K562 (cell line): Measurements from ENCODE around the gene STAB1. TPM values are rescaled to one million over a fixed set of nuclear protein-coding genes. Genes with fewer than 3 reads are reported as not detected.
A peak's percentile ranks its signal among the peaks of the same experiment; 100 is the strongest.

Experiments used
- ATAC-seq: fragments of 200-7000 bp; cut with Tn5 transposase; 3 replicates; pipeline ENCODE4 v1.9.1; 2020; ENCODE audit warnings: moderate library complexity
- BruUV-seq: library from RNA; stranded (reverse); fragments of 400-500 nt; replicated peaks from 2 replicates; lab custom pipeline; 2021; lab: Mats Ljungman, UMichigan
- CTCF ChIA-PET: fragments of 300-600 bp; formaldehyde crosslinking; extraction: SDS; loops from one replicate; lab custom pipeline; 2021; ENCODE audit warnings: low intra/inter-chr PET ratio; lab: Yijun Ruan, JAX
- POLR2A ChIA-PET: fragments of 300-600, 350-650 bp; sonication (Branson Sonifier 250); formaldehyde crosslinking; extraction: SDS; loops from one replicate; lab custom pipeline; 2021; ENCODE audit warnings: antibody characterized with exemption, inconsistent platforms; lab: Yijun Ruan, JAX
- DNase-seq, 4 experiments: peaks; one replicate each; pipeline versions ENCODE4 v3.0.0 to v3.0.0-alpha.2; 2011 to 2018; ENCODE audit warnings: low spot score in 3 of 4, mixed read lengths in 3 of 4; ENCODE audit errors: extremely low read depth in 1 of 4
- FAIRE-seq: peaks from 2 replicates; lab custom pipeline; 2011; peaks lifted over from hg19 to GRCh38; lab: Jason Lieb, UNC
- H2AFZ ChIP-seq: 2 replicates; pipeline ENCODE4 v1.6.0; 2011; ENCODE audit warnings: low read depth, low read length, control low read depth, inconsistent platforms
- H3K27ac ChIP-seq: fragments of 200-600 bp; 3 replicates; pipeline ENCODE4 v1.8.0; 2011; ENCODE audit warnings: low read depth, mild to moderate bottlenecking, control low read depth, inconsistent platforms, low read length, moderate library complexity, mixed read lengths; ENCODE audit errors: extremely low read depth
- H3K27me3 ChIP-seq, 2 experiments: fragments of 300-600 bp in 1 of 2; 2 replicates in 1 of 2; 3 replicates in 1 of 2; pipeline versions ENCODE4 v1.6.0 to v1.8.0; 2011; ENCODE audit warnings: inconsistent platforms in 2 of 2, low read length in 2 of 2, mild to moderate bottlenecking in 1 of 2, mixed read lengths in 1 of 2, moderate library complexity in 1 of 2; ENCODE audit not compliant: control insufficient read depth in 2 of 2, insufficient read depth in 2 of 2
- H3K36me3 ChIP-seq: fragments of 300-600 bp; 3 replicates; pipeline ENCODE4 v1.8.0; 2011; ENCODE audit warnings: mild to moderate bottlenecking, low read length, inconsistent platforms; ENCODE audit not compliant: control insufficient read depth, insufficient read depth
- H3K4me1 ChIP-seq, 2 experiments: fragments of 200-600 bp in 1 of 2; replicated peaks in 1 of 2; 2 replicates in 1 of 2; 3 replicates in 1 of 2; pipeline versions ENCODE4 v1.5.1 to v1.8.0; 2011; ENCODE audit warnings: inconsistent platforms in 2 of 2, low read length in 2 of 2, mild to moderate bottlenecking in 1 of 2, mixed read lengths in 1 of 2, moderate library complexity in 1 of 2; ENCODE audit not compliant: control insufficient read depth in 2 of 2, insufficient read depth in 2 of 2
- H3K4me2 ChIP-seq: 2 replicates; pipeline ENCODE4 v1.6.1; 2011; ENCODE audit warnings: low read length, control low read depth, inconsistent platforms, mixed read lengths; ENCODE audit not compliant: insufficient read depth
- H3K4me3 ChIP-seq: fragments of 200-600 bp; sonication (generic), shearing (Covaris generic); 2 replicates; pipeline ENCODE4 v1.5.1; 2016; ENCODE audit warnings: control low read depth, inconsistent platforms
- H3K79me2 ChIP-seq: fragments of 200-600 bp; 3 replicates; pipeline ENCODE4 v1.8.0; 2011; ENCODE audit warnings: low read length, inconsistent platforms; ENCODE audit not compliant: control insufficient read depth, insufficient read depth
- H3K9ac ChIP-seq, 2 experiments: 2 replicates each; pipeline versions ENCODE4 v1.6.0 to v1.6.1; 2011; ENCODE audit warnings: low read depth in 2 of 2, low read length in 2 of 2, control low read depth in 1 of 2, inconsistent platforms in 1 of 2, mild to moderate bottlenecking in 1 of 2, mixed read lengths in 1 of 2; ENCODE audit not compliant: insufficient read depth in 1 of 2
- H3K9me1 ChIP-seq: one replicate; pipeline ENCODE4 v1.6.0; 2011; ENCODE audit warnings: inconsistent platforms, mild to moderate bottlenecking, low read length, moderate library complexity; ENCODE audit not compliant: control insufficient read depth, insufficient read depth
- H3K9me3 ChIP-seq: replicated peaks from 2 replicates; pipeline ENCODE4 v1.5.1; 2011; ENCODE audit warnings: low read depth, low read length, inconsistent platforms; ENCODE audit not compliant: control insufficient read depth, insufficient read depth
- H4K20me1 ChIP-seq: replicated peaks from 2 replicates; pipeline ENCODE4 v1.6.1; 2011; ENCODE audit warnings: low read length, inconsistent platforms, mixed read lengths; ENCODE audit not compliant: control insufficient read depth, insufficient read depth
- CBX1 ChIP-seq: sonication (generic); IDR thresholded peaks from 2 replicates; pipeline ENCODE4 v1.6.1; 2016; ENCODE audit warnings: antibody characterized with exemption, low read depth, mild to moderate bottlenecking
- MEF2A ChIP-seq: IDR thresholded peaks from 2 replicates; pipeline ENCODE4 v1.6.1; 2011; ENCODE audit warnings: low read depth, mild to moderate bottlenecking, low read length, moderate library complexity; ENCODE audit not compliant: control insufficient read depth
- PKNOX1 ChIP-seq: fragments of 450-650 bp; IDR thresholded peaks from 2 replicates; pipeline ENCODE4 v1.6.1; 2016
- WGBS: fragments of 100-300 bp; shearing (Covaris generic); methylation state at CpG from one replicate; pipeline ENCODE4 v1.1.6; 2016; ENCODE audit warnings: low coverage, mixed read lengths; ENCODE audit not compliant: insufficient coverage; ENCODE audit errors: missing lambda C conversion rate; 5-methylcytosine and 5-hydroxymethylcytosine counted together
- in situ Hi-C: fragments of 300-500 bp; cut with MboI; formaldehyde crosslinking; loops from 4 replicates; pipeline ENCODE4 v1.15.0; 2018; ENCODE audit warnings: inconsistent platforms, mixed read lengths
- intact Hi-C: fragments of 100-400 bp; cut with micrococcal nuclease; formaldehyde crosslinking; loops from 2 replicates; pipeline ENCODE4 v1.14.2; 2022
- polyA plus RNA-seq, 8 experiments: library from polyadenylated mRNA; depleted of rRNA in 4 of 8; stranded (reverse) in 5 of 8; unstranded in 3 of 8; fragments of >200 nt; fragmentation: Nextera tagmentation in 2 of 8; fragmentation: Illumina TruSeq in 1 of 8; extraction: Ambion mirVana in 2 of 8; extraction: Trizol in 1 of 8; gene quantifications; 2 replicates each; pipeline versions ENCODE4 v1.2.1 to v1.2.3, GENCODE V29; 2011 to 2014; ENCODE audit warnings: inconsistent platforms in 1 of 8, missing spikeins in 1 of 8
- total RNA-seq, 7 experiments: library from RNA; depleted of rRNA in 6 of 7; stranded (reverse); fragments of >200 nt in 6 of 7; fragmentation: Illumina TruSeq in 2 of 7; extraction: Trizol in 2 of 7; gene quantifications; 2 replicates each; pipeline versions ENCODE4 v1.2.1 to v1.2.3, GENCODE V29; 2011 to 2021; ENCODE audit warnings: low replicate concordance in 1 of 7

The STAB1 gene
- total and polyA plus RNA-seq, 9 of the 15 experiments (the other 6 are each of a cell fraction or from before 2014, with no cell fraction given), result 0.20 to 3.9 (median 1.2) TPM

- H3K36me3 ChIP-seq, result peaks cover 37% of the 10 kb centered on the region; the same call in 2 of the 3 replicates
- intact Hi-C loops (loop anchor here (2.0 kb wide), 1 partner anchor 145 kb away; no protein-coding TSS in a partner anchor), in situ Hi-C loops (no loop called here)
- BruUV-seq, result no TSS peak
- CTCF ChIA-PET, result no interaction called here
- H3K4me1 ChIP-seq, result peaks cover 27 to 32% of the 10 kb centered on the region in 2 experiments
- peak overlapping the region; percentile 91; the same call in 2 of the 3 replicates for H3K27ac ChIP-seq
- peak overlapping the region; percentile 95 for H3K9ac ChIP-seq
- no peak for ATAC-seq
- peaks cover 74% of the 10 kb centered on the region for H3K79me2 ChIP-seq
- 32% methylated on average over 7 of the region's 7 CpGs for WGBS
- H3K4me2 ChIP-seq, result peak overlapping the region; percentile 98
- no peaks in the 10 kb centered on the region for H3K27me3 ChIP-seq
- TF ChIP-seq CBX1 (no peak), PKNOX1 (peak; percentile 22; the same call in 1 of the 2 replicates), MEF2A (no peak)
- H2AFZ ChIP-seq, result no peak overlapping the region
- POLR2A ChIA-PET, result interaction anchor here (0.5 to 1.1 kb wide), 6 partner anchors 8 to 472 kb away, joined by 3 to 4 read pairs (median 3); no protein-coding TSS in a partner anchor
- H3K9me1 ChIP-seq, result no peaks in the 10 kb centered on the region
- H4K20me1 ChIP-seq, result peaks cover 19% of the 10 kb centered on the region
- H3K4me3 ChIP-seq, result peak overlapping the region; percentile 91
- H3K9me3 ChIP-seq, result no peaks in the 10 kb centered on the region
- DNase-seq, result no peak
- FAIRE-seq, result peak; percentile 52
Observed at GRCh38 chr3:52537726-52538421, 42.7 kb downstream of the STAB1 start.
